NCI-H345 (cell line): ENCODE measurements around the gene MAPRE3.

Experiments used
- DNase-seq: peaks from one replicate; lab custom pipeline; 2025; lab: John Stamatoyannopoulos, UW

The MAPRE3 gene

GRCh38 chr2:26985807-26986206 is 15.4 kb downstream of the MAPRE3 start:
- no peak for DNase-seq

- DNase-seq: no peak
Observed at GRCh38 chr2:26986576-26986975, 16.1 kb downstream of the MAPRE3 start.

- DNase-seq: no peak
Observed at GRCh38 chr2:26988058-26988860, 17.8 kb downstream of the MAPRE3 start.

DNA sequence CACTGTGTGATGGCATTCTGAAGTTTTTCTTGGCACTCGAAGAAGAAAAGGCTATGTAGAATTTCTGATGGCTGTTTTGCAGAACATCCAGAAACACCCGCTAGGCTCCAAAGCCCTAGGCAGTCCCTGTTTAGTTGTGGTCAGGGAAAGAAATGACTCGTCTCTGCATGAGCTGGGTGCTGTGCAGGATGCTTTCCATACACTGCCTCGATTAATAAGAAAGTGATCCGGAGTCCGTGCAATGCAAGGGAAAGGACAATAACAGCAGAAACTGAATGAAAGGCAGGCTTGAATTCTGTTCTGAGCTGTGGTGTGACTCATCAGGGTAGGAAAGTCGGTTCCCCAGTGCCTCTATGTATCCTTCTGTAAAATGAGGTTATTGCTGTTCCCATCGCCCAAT is 18.7 kb downstream of the MAPRE3 start:
- no peak for DNase-seq

- DNase-seq: no peak
Observed at GRCh38 chr2:26991717-26992116, 21.3 kb downstream of the MAPRE3 start.

- no peak for DNase-seq
Observed at GRCh38 chr2:26993768-26994167, 23.3 kb downstream of the MAPRE3 start.

DNA sequence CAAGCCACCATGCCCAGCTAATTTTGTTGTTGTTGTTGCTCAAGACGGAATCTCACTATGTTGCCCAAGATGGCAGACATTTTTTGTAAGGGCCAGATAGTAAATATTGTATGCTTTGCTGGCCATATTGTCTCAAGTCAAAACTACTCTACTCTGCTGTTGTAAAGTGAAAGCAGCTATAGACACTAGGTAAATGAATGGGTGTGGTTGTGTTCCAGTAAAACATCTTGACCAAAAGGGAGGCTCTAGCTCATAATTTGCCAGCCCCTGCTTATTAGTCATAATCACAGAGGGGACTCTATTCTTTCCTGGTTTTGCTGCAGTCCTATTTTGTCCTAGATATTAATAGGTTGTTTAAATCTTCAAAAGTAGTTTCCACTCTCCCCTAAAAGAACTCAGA is 24.5 kb downstream of the MAPRE3 start:
- DNase-seq: no peak

DNA sequence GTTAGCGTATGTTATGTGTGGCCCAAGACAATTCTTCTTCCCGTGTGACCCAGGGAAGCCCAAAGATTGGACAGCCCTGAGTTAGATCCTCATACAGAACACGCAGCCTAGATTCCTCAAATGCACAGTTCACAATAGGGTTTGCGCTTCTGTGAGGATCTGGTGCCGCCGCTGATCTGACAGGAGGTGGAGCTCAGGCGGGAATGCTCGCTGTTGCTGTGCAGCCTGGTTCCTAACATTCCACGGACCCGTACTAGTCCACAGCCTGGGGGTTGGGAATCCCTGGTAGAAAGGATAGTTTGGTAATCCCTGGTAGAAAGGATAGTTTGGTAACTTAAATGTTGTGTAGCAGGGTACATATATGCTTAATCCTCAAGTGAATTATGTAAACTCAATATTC is 27.0 kb downstream of the MAPRE3 start:
- DNase-seq: no peak

DNA sequence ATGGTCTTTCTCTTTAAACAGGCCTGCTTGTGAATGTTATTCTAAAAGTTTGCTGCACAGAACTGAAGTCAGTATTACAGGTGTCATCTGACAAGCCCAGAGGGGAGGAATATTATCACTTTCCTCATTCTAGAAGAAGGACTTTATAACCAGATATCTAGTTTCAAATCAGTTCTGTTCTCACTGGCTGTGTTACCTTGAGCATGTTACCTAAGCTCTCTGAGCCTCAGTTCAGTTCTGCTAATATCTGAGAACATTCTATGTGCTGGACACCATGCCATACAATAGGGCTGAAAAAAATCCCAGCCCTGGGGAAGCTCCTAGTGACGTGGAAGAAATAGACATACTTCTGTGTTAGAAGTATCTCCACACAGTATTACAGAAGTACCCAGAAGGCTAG is 27.9 kb downstream of the MAPRE3 start:
- DNase-seq: no peak

DNA sequence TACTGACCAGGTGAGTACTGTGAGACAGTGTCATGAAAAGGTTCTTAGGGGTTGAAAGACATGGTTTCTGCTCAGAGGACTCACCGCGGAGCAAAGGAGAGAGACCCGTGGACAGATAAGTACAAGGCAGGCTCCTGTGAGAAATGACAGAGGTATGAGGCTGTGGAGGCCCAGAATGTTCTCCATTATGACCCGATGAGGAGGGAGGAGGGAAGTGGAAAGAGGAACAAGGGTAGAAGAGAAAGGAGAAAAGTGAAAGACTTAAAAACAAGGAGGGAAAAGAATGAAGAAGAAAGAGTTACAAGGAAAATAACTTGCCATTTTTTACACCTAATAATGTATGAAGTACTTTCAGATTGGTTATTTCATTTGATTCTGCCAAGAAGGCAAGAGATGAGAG is 29.8 kb downstream of the MAPRE3 start:
- no peak for DNase-seq

GRCh38 chr2:27000995-27001394 is 30.6 kb downstream of the MAPRE3 start:
- no peak for DNase-seq

GRCh38 chr2:27001950-27002349 is 31.5 kb downstream of the MAPRE3 start:
- no peak for DNase-seq

DNA sequence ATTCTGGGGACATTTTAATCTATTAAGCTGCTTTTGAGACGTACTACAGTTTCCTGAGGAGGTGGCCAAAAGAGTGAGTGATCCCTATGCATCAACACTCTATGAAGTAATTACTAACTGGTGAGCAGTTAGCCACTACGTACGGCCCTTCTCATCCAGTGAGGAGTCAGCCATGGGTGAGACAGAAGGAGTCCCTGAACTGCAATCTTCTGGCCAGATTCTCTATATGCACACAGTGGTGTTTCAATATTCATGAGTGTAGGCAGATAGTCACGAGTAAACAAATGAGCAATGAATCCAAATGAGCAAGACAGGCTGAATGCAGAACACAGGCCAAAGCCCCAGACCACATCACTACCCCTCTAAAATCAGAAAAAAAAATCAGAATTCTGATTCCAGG is 32.6 kb downstream of the MAPRE3 start:
- DNase-seq: no peak

DNA sequence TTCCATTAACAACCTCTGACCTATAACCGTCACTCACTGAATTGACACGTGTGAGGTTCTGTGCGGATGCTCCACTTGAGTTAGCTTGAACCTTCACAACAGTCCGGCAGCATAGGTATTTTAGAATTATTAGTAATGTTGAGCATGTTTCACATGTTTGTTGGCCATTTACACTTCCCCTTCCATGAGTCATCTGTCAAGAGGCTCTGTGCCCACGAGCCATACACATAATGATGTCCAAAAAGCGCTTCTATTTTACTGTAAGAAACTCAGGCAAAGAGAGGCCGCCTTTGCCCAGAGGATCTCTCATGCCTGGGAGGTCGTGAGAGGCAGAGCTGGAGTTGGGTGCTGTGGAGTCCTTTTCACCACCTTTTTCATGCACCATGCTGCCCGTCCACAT is 33.4 kb downstream of the MAPRE3 start:
- DNase-seq: no peak

DNA sequence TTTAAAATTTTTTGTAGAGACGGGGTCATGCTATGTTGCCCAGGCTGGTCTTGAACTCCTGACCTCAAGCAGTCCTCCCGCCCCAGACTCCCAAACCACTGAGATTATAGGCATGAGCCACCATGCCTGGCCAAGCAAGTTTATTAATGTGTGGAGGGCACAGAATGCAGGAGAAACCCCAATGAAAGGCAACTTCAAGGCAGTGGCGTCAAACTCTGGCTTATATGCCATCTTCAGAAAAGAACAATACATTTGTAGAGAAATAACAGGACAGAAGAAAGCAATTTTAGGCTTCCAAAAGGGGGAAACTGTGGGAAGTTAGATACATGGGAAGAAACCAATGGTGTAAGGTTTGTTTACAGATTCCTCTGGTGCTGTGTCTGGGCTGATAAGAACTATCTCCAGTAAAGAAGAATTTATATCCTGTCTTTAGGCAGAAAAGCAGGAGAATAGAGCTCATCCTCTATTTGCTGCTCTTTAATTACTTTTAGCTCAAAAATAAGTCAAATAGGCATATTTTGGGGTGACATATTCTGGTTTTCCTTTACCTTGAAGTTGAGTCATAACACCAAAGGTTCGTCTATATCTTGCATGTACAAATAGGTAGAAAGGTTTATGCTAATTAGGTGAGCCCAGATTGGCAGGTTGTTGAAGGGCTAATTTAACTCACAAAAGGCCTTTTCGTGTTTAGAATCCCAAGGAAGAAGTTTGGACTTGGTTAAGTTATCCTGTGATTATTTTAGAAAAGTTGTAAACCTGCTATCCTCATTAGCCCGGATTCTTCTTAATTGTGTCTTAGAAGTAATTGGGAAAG is 36.4 kb downstream of the MAPRE3 start:
- no peak for DNase-seq

GRCh38 chr2:27007416-27008374 is 37.3 kb downstream of the MAPRE3 start:
- DNase-seq: no peak

- DNase-seq: no peak
Observed at GRCh38 chr2:27008678-27009077, 38.2 kb downstream of the MAPRE3 start.

DNA sequence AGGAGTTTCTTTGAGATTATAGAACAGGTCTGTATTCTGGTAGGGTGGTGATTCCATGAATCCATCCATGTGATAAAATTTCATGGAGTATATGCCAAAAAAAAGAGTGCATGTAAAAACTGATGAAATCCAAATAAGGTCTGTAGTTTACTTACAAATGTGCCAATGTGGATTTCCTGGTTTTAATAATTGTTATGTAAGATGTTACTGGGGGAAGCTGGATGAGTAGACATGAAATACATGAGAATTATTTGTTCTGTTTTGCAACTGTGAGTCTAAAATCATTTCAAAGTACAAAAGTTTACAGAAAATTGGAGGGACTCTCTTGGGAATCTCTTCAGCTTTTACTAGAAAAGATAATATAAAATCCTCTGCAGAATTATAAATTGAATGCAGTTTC is 38.6 kb downstream of the MAPRE3 start:
- DNase-seq: no peak

DNA sequence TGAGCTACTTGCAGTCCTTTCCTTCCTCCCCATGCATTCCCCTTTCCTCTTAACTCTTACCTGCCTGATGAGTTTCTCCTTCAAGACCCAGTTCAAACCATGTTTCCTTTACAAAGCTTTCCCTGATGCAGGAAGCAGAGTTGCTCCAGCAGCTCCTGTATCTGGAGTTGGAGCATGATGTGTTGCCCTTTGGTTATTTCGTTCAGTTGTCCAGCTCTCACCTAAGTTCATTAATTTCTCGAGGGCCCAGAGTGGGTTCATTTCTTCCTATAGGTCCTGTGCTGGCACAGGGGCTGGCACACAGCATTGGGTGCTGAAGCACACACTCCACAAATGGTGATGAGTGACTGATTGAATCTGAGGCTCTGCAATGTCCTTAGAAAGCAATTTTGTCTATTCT is 39.3 kb downstream of the MAPRE3 start:
- DNase-seq: no peak

- no peak for DNase-seq
Observed at GRCh38 chr2:27010139-27010538, 39.7 kb downstream of the MAPRE3 start.

DNA sequence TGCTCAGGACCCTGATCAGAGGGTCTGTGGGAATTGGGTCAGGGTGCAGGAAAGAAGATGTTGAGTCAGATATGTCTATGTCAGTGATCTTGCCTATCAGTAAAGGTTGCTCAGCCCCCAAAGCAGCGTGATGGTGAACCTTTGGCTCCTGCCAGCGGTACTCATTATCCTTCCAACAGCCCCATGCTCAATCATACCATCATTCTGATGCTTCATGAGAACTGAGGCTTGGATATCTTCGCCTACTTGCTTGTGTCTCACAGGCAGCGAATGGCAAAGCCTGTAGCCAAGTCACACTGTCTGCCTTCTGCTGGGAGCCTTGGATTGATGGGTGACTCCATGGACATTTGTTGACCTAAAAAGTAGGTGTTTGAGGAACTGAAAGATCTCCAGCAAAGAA is 43.3 kb downstream of the MAPRE3 start:
- no peak for DNase-seq

DNA sequence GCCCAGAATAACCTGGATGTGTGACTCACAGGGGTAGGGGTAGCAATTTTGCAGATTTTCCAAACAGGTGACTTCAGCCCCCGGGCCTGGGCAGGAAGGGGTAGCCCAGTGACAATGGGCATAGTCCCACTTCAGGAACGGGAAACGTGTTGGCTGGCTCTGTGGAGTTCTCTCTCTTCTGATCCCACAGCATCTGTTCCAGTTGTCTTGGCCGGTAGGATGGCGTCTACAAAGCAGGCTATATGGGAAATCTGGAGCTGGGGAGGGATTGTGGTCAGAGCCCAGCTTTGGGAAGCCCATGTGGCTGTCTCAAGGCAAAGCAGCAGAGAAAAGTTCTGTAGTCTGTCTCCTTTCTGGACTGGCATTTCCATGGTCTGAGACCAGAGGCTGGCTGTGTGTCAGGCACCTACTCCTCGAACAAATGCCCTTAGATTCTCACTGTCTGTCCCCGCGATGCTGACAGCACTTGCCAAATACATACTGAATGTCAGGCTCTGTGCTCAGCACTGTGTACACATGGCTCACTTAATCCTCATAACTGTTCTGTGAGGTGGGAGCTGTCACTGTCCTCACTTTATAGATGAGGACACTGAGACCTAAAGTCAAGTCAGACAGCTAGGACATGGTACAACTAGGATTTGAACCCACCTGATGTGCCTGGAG is 44.5 kb downstream of the MAPRE3 start:
- no peak for DNase-seq
